Osteoblast (primary cell): ENCODE data around the gene CPTP. TPM values are rescaled to one million over a fixed set of nuclear protein-coding genes. Genes with fewer than 3 reads are reported as not detected.
A peak's percentile ranks its signal among the peaks of the same experiment; 100 is the strongest.

Source experiments
- DNase-seq: peaks from one replicate; pipeline ENCODE4 v3.0.0; 2011; ENCODE audit warnings: low spot score, mixed read lengths; ENCODE audit not compliant: insufficient read length; ENCODE audit errors: missing footprints
- H2AFZ ChIP-seq: 2 replicates; pipeline ENCODE4 v1.6.0; 2011; ENCODE audit warnings: mild to moderate bottlenecking, low read length
- H3K27ac ChIP-seq: 2 replicates; pipeline ENCODE4 v1.5.1; 2011; ENCODE audit warnings: mild to moderate bottlenecking, low read depth, low read length, moderate library complexity
- H3K27me3 ChIP-seq: 2 replicates; pipeline ENCODE4 v1.6.0; 2012; ENCODE audit warnings: mild to moderate bottlenecking, control low read depth, inconsistent platforms, low read length, moderate library complexity; ENCODE audit not compliant: insufficient read depth
- H3K36me3 ChIP-seq: 2 replicates; pipeline ENCODE4 v1.5.1; 2011; ENCODE audit warnings: mild to moderate bottlenecking, low read length, control low read depth, moderate library complexity; ENCODE audit not compliant: insufficient read depth
- H3K4me1 ChIP-seq: 2 replicates; pipeline ENCODE4 v1.5.1; 2011; ENCODE audit warnings: mild to moderate bottlenecking, low read length, control low read depth, moderate library complexity; ENCODE audit not compliant: insufficient read depth
- H3K4me2 ChIP-seq: 2 replicates; pipeline ENCODE4 v1.6.0; 2011; ENCODE audit warnings: mild to moderate bottlenecking, low read length; ENCODE audit not compliant: insufficient read depth
- H3K4me3 ChIP-seq: fragments of 200-600 bp; sonication (generic); 3 replicates; pipeline ENCODE4 v1.5.1; 2012; ENCODE audit warnings: mild to moderate bottlenecking, low read length, inconsistent platforms; ENCODE audit not compliant: insufficient read depth
- H3K79me2 ChIP-seq: 2 replicates; pipeline ENCODE4 v1.6.0; 2012; ENCODE audit warnings: mild to moderate bottlenecking, low read length, control low read depth, inconsistent platforms; ENCODE audit not compliant: insufficient read depth
- H3K9me3 ChIP-seq: 2 replicates; pipeline ENCODE4 v1.5.1; 2011; ENCODE audit warnings: low read depth, low read length, control low read depth
- H4K20me1 ChIP-seq: 2 replicates; pipeline ENCODE4 v1.6.0; 2012; ENCODE audit warnings: mild to moderate bottlenecking, low read length, control low read depth; ENCODE audit not compliant: insufficient read depth
- CTCF ChIP-seq: IDR thresholded peaks from 2 replicates; pipeline ENCODE4 v1.5.1; 2011; ENCODE audit warnings: mild to moderate bottlenecking, low read depth, low read length, moderate library complexity; ENCODE audit errors: extremely low read depth
- total RNA-seq: library from RNA; depleted of rRNA; stranded (reverse); fragments of >200 nt; gene quantifications from 2 replicates; pipeline ENCODE4 v1.2.3, GENCODE V29; 2012

The CPTP gene
- total RNA-seq, 1 donor = 13.8 TPM

- Histone ChIP-seq H3K27me3 (no peaks in the 10 kb centered on the region), H3K4me3 (peak overlapping the region; percentile 86), H4K20me1 (peaks cover 43% of the 10 kb centered on the region), H3K9me3 (no peaks in the 10 kb centered on the region), H3K36me3 (peaks cover 42% of the 10 kb centered on the region), H3K4me2 (no peak overlapping the region), H3K27ac (no peak overlapping the region), H2AFZ (no peak overlapping the region), H3K4me1 (peaks cover 26% of the 10 kb centered on the region), H3K79me2 (peaks cover 53% of the 10 kb centered on the region)
- no peak for TF ChIP-seq CTCF
- no peak for DNase-seq
Observed at GRCh38 chr1:1310109-1310385, 14.6 kb upstream of the CPTP start.

GRCh38 chr1:1310476-1311053, 14.0 kb upstream of the CPTP start:
- Histone ChIP-seq H3K79me2 (peaks cover 52% of the 10 kb centered on the region), H3K36me3 (peaks cover 42% of the 10 kb centered on the region), H3K4me1 (peaks cover 21% of the 10 kb centered on the region), H3K27me3 (no peaks in the 10 kb centered on the region), H3K4me3 (no peak overlapping the region), H3K27ac (no peak overlapping the region), H3K9me3 (no peaks in the 10 kb centered on the region), H3K4me2 (no peak overlapping the region), H4K20me1 (peaks cover 37% of the 10 kb centered on the region), H2AFZ (no peak overlapping the region)
- DNase-seq = no peak
- TF ChIP-seq CTCF = no peak

- Histone ChIP-seq H3K9me3 (no peaks in the 10 kb centered on the region), H3K27me3 (no peaks in the 10 kb centered on the region), H3K4me1 (peaks cover 13% of the 10 kb centered on the region), H4K20me1 (peaks cover 32% of the 10 kb centered on the region), H3K79me2 (peaks cover 50% of the 10 kb centered on the region), H3K4me3 (no peak overlapping the region), H3K4me2 (no peak overlapping the region), H3K27ac (no peak overlapping the region), H3K36me3 (peaks cover 42% of the 10 kb centered on the region), H2AFZ (no peak overlapping the region)
- DNase-seq = no peak
- TF ChIP-seq CTCF = no peak
Observed at GRCh38 chr1:1311107-1312104, 13.2 kb upstream of the CPTP start.

GRCh38 chr1:1312450-1313314, 11.9 kb upstream of the CPTP start:
- H3K27me3 ChIP-seq = no peaks in the 10 kb centered on the region
- no peak for DNase-seq
- H3K9me3 ChIP-seq = no peaks in the 10 kb centered on the region
- no peak for TF ChIP-seq CTCF
- peaks cover 5% of the 10 kb centered on the region for H3K4me1 ChIP-seq
- peaks cover 28% of the 10 kb centered on the region for H4K20me1 ChIP-seq
- H2AFZ ChIP-seq = no peak overlapping the region
- H3K79me2 ChIP-seq = peaks cover 46% of the 10 kb centered on the region
- H3K4me3 ChIP-seq = no peak overlapping the region
- H3K27ac ChIP-seq = no peak overlapping the region
- H3K4me2 ChIP-seq = no peak overlapping the region
- peaks cover 50% of the 10 kb centered on the region for H3K36me3 ChIP-seq
